HFF-Myc (cell line): ENCODE results near the gene SCIN.

Source experiments
- DNase-seq: peaks from one replicate; pipeline ENCODE4 v3.0.0-alpha.2; 2011; ENCODE audit warnings: low read depth; ENCODE audit errors: extremely low read depth
- H3K4me3 ChIP-seq: replicated peaks from 2 replicates; pipeline ENCODE4 v1.5.1; 2011; ENCODE audit warnings: low read depth, mild to moderate bottlenecking, control low read depth, low read length
- TF ChIP-seq, protein P1 (sequence below): IDR thresholded peaks from 2 replicates; pipeline ENCODE4 v1.5.1; 2012; ENCODE audit warnings: mild to moderate bottlenecking, low read depth, low read length, control low read depth; ENCODE audit errors: missing control alignments

Gene SCIN

DNA sequence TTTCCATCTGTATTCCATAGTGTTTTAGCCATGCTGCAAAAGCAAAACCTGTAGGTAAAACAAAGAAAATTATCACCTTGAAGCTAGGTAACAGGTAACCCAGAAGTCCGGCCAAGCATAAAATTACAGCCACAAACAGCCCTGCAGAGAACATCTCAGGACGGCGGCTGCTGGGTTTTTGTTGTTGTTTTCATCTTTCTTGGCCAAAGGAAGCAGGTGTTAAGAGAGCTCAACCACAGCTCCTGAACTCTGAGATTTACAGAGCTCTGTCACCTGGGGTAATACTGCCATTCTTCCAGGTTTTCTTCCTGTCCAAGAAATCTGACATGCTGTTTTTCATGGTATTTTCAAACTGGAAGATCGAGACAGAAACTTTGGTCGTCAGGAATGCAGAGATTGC, 847 bp upstream of the SCIN start:
- H3K4me3 ChIP-seq: no peak overlapping the region
- TF ChIP-seq, protein P1, sequence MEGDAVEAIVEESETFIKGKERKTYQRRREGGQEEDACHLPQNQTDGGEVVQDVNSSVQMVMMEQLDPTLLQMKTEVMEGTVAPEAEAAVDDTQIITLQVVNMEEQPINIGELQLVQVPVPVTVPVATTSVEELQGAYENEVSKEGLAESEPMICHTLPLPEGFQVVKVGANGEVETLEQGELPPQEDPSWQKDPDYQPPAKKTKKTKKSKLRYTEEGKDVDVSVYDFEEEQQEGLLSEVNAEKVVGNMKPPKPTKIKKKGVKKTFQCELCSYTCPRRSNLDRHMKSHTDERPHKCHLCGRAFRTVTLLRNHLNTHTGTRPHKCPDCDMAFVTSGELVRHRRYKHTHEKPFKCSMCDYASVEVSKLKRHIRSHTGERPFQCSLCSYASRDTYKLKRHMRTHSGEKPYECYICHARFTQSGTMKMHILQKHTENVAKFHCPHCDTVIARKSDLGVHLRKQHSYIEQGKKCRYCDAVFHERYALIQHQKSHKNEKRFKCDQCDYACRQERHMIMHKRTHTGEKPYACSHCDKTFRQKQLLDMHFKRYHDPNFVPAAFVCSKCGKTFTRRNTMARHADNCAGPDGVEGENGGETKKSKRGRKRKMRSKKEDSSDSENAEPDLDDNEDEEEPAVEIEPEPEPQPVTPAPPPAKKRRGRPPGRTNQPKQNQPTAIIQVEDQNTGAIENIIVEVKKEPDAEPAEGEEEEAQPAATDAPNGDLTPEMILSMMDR: no peak
- no peak for DNase-seq

DNA sequence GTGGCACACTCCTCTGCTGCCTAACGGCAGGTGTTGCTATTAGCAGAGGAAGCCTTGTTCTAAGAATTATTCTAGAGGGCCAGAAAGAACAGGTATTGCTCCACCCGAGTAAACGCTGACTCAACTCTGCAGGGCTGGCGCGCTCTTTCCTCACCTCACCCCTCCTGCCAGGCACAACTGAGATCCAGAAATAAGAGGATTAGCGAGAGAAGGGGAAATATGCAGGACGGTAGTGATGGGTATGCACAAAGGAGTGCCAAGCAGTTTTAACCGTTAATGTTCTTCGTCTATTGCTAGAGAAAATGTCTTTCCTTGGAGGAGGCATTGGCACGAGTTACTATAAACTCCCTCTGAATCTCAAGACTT, 369 bp upstream of the SCIN start:
- no peak overlapping the region for H3K4me3 ChIP-seq
- TF ChIP-seq, protein P1: no peak
- DNase-seq: no peak

- no peak for DNase-seq
- H3K4me3 ChIP-seq: no peak overlapping the region
- TF ChIP-seq, protein P1: no peak
Observed at GRCh38 chr7:12571691-12572090, 1.2 kb downstream of the SCIN start.

DNA sequence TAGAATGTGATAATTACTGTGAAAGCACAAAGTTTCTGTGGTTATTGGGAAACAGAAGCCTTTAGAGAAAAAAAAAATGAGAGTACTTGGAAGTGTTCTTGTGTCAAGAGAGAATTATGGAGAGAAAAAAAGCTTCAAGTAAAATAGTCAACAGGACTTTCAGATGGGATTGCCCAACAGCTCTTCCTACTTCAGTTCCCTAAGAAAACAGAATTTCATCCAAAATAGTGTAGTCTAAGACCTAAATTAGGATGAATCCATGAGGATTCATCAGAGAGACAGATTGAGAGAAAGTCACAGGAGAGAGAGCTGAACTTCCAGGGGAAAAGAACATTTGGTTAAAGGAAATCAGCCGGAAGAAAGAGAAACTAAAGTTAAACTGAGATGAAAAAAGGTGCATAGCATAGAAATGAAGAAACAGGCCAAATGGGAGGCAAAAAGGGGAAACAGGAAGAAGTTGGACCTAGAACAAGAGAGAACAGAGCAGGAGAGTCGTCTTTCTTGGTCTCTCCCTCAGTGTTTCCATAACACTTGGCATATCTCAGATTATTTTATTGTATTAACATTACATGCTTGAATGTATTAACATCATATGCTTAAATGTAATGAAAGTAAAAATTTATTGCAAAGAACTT, 2.5 kb downstream of the SCIN start:
- no peak overlapping the region for H3K4me3 ChIP-seq
- TF ChIP-seq, protein P1: no peak
- DNase-seq: no peak

GRCh38 chr7:12573885-12574284, 3.4 kb downstream of the SCIN start:
- no peak for DNase-seq
- no peak overlapping the region for H3K4me3 ChIP-seq
- TF ChIP-seq, protein P1: no peak

GRCh38 chr7:12578930-12579640, 8.6 kb downstream of the SCIN start:
- TF ChIP-seq, protein P1: no peak
- H3K4me3 ChIP-seq: no peak overlapping the region

More at GRCh38 chr7:12578930-12579640, 8.6 kb downstream of the SCIN start:
- DNase-seq: no peak
